ENCODE results near the gene CAB39. TPM values are rescaled to one million over a fixed set of nuclear protein-coding genes. Genes with fewer than 3 reads are reported as not detected.
A peak's percentile ranks its signal among the peaks of the same experiment; 100 is the strongest.

The CAB39 gene
- total and polyA plus RNA-seq, 2 experiments from 2014 or later: 18.7 to 67.5 TPM

- TF ChIP-seq EZH2phosphoT487 (IDR thresholded peaks at IDR 0.05; ENCODE audit: unreplicated experiment) (no peak), ETS1 (IDR thresholded peaks at IDR 0.05) (no peak), EZH2 (IDR thresholded peaks at IDR 0.05; ENCODE audit: low read depth, unreplicated experiment) (no peak), ZNF114 (CRISPR knock-in tag; IDR thresholded peaks at IDR 0.05) (no peak), ZNF331 (CRISPR knock-in tag; IDR thresholded peaks at IDR 0.05; ENCODE audit: low read depth) (no peak), REST (IDR thresholded peaks at IDR 0.05; ENCODE audit: unreplicated experiment) (no peak)
Observed at GRCh38 chr2:230796280-230796862, 83.7 kb downstream of the CAB39 start (continued).

GRCh38 chr2:230797515-230798495 is 85.2 kb downstream of the CAB39 start:
- Histone ChIP-seq H3K27me3 (ENCODE audit: insufficient read depth) (no peaks in the 10 kb centered on the region), H2AFZ (no peak overlapping the region), H3K79me2 (replicated peaks; ENCODE audit: insufficient read depth) (no peaks in the 10 kb centered on the region; the same call in none of the 2 replicates), H3K4me1 (ENCODE audit: insufficient read depth) (peaks cover 20% of the 10 kb centered on the region), H3K4me3 (no peak overlapping the region), H3K4me2 (no peak overlapping the region), H3F3A (replicated peaks; ENCODE audit: low read depth) (no peaks in the 10 kb centered on the region), H3K27ac (ENCODE audit: low read depth) (peak overlapping the region; percentile 9; the same call in 1 of the 2 replicates), H4K20me1 (replicated peaks; ENCODE audit: insufficient read depth) (no peaks in the 10 kb centered on the region), H3K36me3 (ENCODE audit: insufficient read depth) (peaks cover 12% of the 10 kb centered on the region; the same call in 1 of the 2 replicates), H3K9me2 (ENCODE audit: insufficient read depth) (no peaks in the 10 kb centered on the region)
- no peak overlapping the region for H3K27ac Mint-ChIP-seq
- H3K27me3 Mint-ChIP-seq (ENCODE audit: insufficient read depth, low read depth, poor library complexity): no peaks in the 10 kb centered on the region
- peak; percentile 48 for ATAC-seq
- DNase-seq (ENCODE audit: low spot score): no peak
- H3K4me3 Mint-ChIP-seq: no peak overlapping the region
- H3K4me1 Mint-ChIP-seq: peaks cover 16% of the 10 kb centered on the region
- no peaks in the 10 kb centered on the region for H3K9me3 Mint-ChIP-seq
- TF ChIP-seq EZH2phosphoT487 (IDR thresholded peaks at IDR 0.05; ENCODE audit: unreplicated experiment) (no peak), REST (IDR thresholded peaks at IDR 0.05; ENCODE audit: unreplicated experiment) (no peak), POLR2AphosphoS5 (IDR thresholded peaks at IDR 0.05; ENCODE audit: low read depth) (no peak), NANOG (IDR thresholded peaks at IDR 0.05; ENCODE audit: borderline replicate concordance) (no peak), STAT1 (IDR thresholded peaks at IDR 0.05; ENCODE audit: unreplicated experiment) (no peak), ZNF114 (CRISPR knock-in tag; IDR thresholded peaks at IDR 0.05) (no peak), ZNF331 (CRISPR knock-in tag; IDR thresholded peaks at IDR 0.05; ENCODE audit: low read depth) (no peak)
- H3K36me3 Mint-ChIP-seq (ENCODE audit: low read depth): peaks cover 48% of the 10 kb centered on the region
